BLaER1 treated with 17β-estradiol and CSF1 and Interleukin-3, amounts not matched to agents 10 nM and 100 nM (cell line): ENCODE data around the gene RASSF5.

Experiments
- H3K27ac ChIP-seq, 11 experiments: shearing (Covaris generic); formaldehyde crosslinking; 2 replicates each; pipeline ENCODE4 v1.8.1; 2022
- H3K27me3 ChIP-seq, 11 experiments: shearing (Covaris generic); formaldehyde crosslinking; 2 replicates each; pipeline ENCODE4 v1.8.1; 2022
- H3K36me3 ChIP-seq, 11 experiments: shearing (Covaris generic); formaldehyde crosslinking; 2 replicates each; pipeline ENCODE4 v1.8.1; 2022
- H3K4me1 ChIP-seq, 10 experiments: shearing (Covaris generic); formaldehyde crosslinking; 2 replicates each; pipeline ENCODE4 v1.8.1; 2022
- H3K4me2 ChIP-seq, 11 experiments: shearing (Covaris generic); formaldehyde crosslinking; 2 replicates each; pipeline ENCODE4 v1.8.1; 2022
- H3K4me3 ChIP-seq, 10 experiments: shearing (Covaris generic); formaldehyde crosslinking; 2 replicates each; pipeline ENCODE4 v1.8.1; 2022
- H3K9ac ChIP-seq, 11 experiments: shearing (Covaris generic); formaldehyde crosslinking; 2 replicates each; pipeline ENCODE4 v1.8.1; 2022
- H3K9me3 ChIP-seq, 11 experiments: shearing (Covaris generic); formaldehyde crosslinking; replicated peaks in 1 of 11; 2 replicates each; pipeline ENCODE4 v1.8.1; 2022
- H4K20me1 ChIP-seq, 11 experiments: shearing (Covaris generic); formaldehyde crosslinking; 2 replicates each; pipeline ENCODE4 v1.8.1; 2022
- Cebpa-rat ChIP-seq, 11 experiments: shearing (Covaris generic); IDR thresholded peaks; 2 replicates each; pipeline ENCODE4 v1.8.1; 2022

The RASSF5 gene

GRCh38 chr1:206558794-206559671 lies 51.7 kb downstream of the RASSF5 start:
- Histone ChIP-seq H3K4me1 (peaks cover 72 to 87% (median 84%) of the 10 kb centered on the region in 10 experiments), H3K4me2 (peak overlapping the region; percentile 92 to 100 (median 99)), H3K9ac (peak overlapping the region; percentile 90 to 97 (median 94)), H3K9me3 (no peaks in the 10 kb centered on the region), H3K36me3 (peaks cover 19 to 39% (median 34%) of the 10 kb centered on the region in 11 experiments; a peak in 19 of 22 replicates), H3K4me3 (peak overlapping the region; percentile 75 to 96 (median 92)), H3K27me3 (no peaks in the 10 kb centered on the region), H3K27ac (peak overlapping the region; percentile 88 to 98 (median 95)), H4K20me1 (peaks cover 0 to 35% (median 8%) of the 10 kb centered on the region in 11 experiments; a peak in 11 of 22 replicates)
- TF ChIP-seq Cebpa-rat (IDR thresholded peaks at IDR 0.05): no peak

GRCh38 chr1:206559672-206559995 lies 52.3 kb downstream of the RASSF5 start:
- Histone ChIP-seq H3K4me1 (peaks cover 72 to 87% (median 84%) of the 10 kb centered on the region in 10 experiments), H3K9ac (peak overlapping the region; percentile 90 to 97 (median 94)), H3K27me3 (no peaks in the 10 kb centered on the region), H3K4me3 (peak overlapping the region; percentile 75 to 96 (median 92)), H3K4me2 (peak overlapping the region; percentile 92 to 100 (median 99)), H3K9me3 (no peaks in the 10 kb centered on the region), H3K36me3 (peaks cover 25 to 45% (median 36%) of the 10 kb centered on the region in 11 experiments; a peak in 19 of 22 replicates), H4K20me1 (peaks cover 0 to 41% (median 12%) of the 10 kb centered on the region in 11 experiments; a peak in 12 of 22 replicates), H3K27ac (peak overlapping the region; percentile 12 to 98 (median 95))
- TF ChIP-seq Cebpa-rat (IDR thresholded peaks at IDR 0.05): no peak

GRCh38 chr1:206560007-206560716 lies 52.8 kb downstream of the RASSF5 start:
- Histone ChIP-seq H3K9me3 (no peaks in the 10 kb centered on the region), H3K4me2 (peak overlapping the region; percentile 92 to 100 (median 99)), H3K4me1 (peaks cover 72 to 87% (median 84%) of the 10 kb centered on the region in 10 experiments), H3K27ac (peak overlapping the region; percentile 12 to 98 (median 95)), H3K36me3 (peaks cover 30 to 51% (median 41%) of the 10 kb centered on the region in 11 experiments; a peak in 19 of 22 replicates), H3K9ac (peak overlapping the region; percentile 90 to 97 (median 94)), H3K27me3 (no peaks in the 10 kb centered on the region), H3K4me3 (peak overlapping the region; percentile 75 to 96 (median 92)), H4K20me1 (peaks cover 0 to 46% (median 18%) of the 10 kb centered on the region in 11 experiments; a peak in 14 of 22 replicates)
- TF ChIP-seq Cebpa-rat (IDR thresholded peaks at IDR 0.05): no peak

- no peaks in the 10 kb centered on the region for H3K9me3 ChIP-seq
- no peak for TF ChIP-seq Cebpa-rat (IDR thresholded peaks at IDR 0.05)
- H3K4me2 ChIP-seq: peak overlapping the region; percentile 92 to 100 (median 99)
- H3K4me1 ChIP-seq: peaks cover 91 to 100% (median 100%) of the 10 kb centered on the region in 10 experiments
- no peaks in the 10 kb centered on the region for H3K27me3 ChIP-seq
- peaks cover 56 to 85% (median 71%) of the 10 kb centered on the region in 11 experiments for H3K36me3 ChIP-seq
- H3K4me3 ChIP-seq: peak overlapping the region in 8 of 10 experiments; percentile 8 to 47 (median 31); a peak in 13 of 20 replicates
- peaks cover 0 to 81% (median 49%) of the 10 kb centered on the region in 11 experiments; a peak in 15 of 22 replicates for H4K20me1 ChIP-seq
- peak overlapping the region in 10 of 11 experiments; percentile 20 to 98 (median 96); a peak in 19 of 22 replicates for H3K27ac ChIP-seq
- peak overlapping the region in 9 of 11 experiments; percentile 25 to 90 (median 60); a peak in 18 of 22 replicates for H3K9ac ChIP-seq
Observed at GRCh38 chr1:206563367-206564207, 56.3 kb downstream of the RASSF5 start.

- peak overlapping the region; percentile 92 to 100 (median 99) for H3K4me2 ChIP-seq
- peak overlapping the region in 9 of 11 experiments; percentile 23 to 98 (median 96); a peak in 17 of 22 replicates for H3K27ac ChIP-seq
- H3K4me3 ChIP-seq: peak overlapping the region in 1 of 10 experiments; percentile 6; a peak in 4 of 20 replicates
- H3K27me3 ChIP-seq: no peaks in the 10 kb centered on the region
- H4K20me1 ChIP-seq: peaks cover 0 to 92% (median 56%) of the 10 kb centered on the region in 11 experiments; a peak in 15 of 22 replicates
- H3K36me3 ChIP-seq: peaks cover 73 to 93% (median 87%) of the 10 kb centered on the region in 11 experiments
- no peaks in the 10 kb centered on the region for H3K9me3 ChIP-seq
- H3K9ac ChIP-seq: peak overlapping the region in 10 of 11 experiments; percentile 23 to 90 (median 51); a peak in 18 of 22 replicates
- no peak for TF ChIP-seq Cebpa-rat (IDR thresholded peaks at IDR 0.05)
- peaks cover 98 to 100% (median 100%) of the 10 kb centered on the region in 10 experiments for H3K4me1 ChIP-seq
Observed at GRCh38 chr1:206565995-206566394, 58.7 kb downstream of the RASSF5 start.

GRCh38 chr1:206566999-206567398 lies 59.7 kb downstream of the RASSF5 start:
- H3K4me3 ChIP-seq: no peak overlapping the region; a peak in 1 of 20 replicates
- peak overlapping the region in 8 of 11 experiments; percentile 9 to 90 (median 65); a peak in 11 of 22 replicates for H3K9ac ChIP-seq
- TF ChIP-seq Cebpa-rat (IDR thresholded peaks at IDR 0.05): no peak
- peaks cover 72 to 93% (median 87%) of the 10 kb centered on the region in 11 experiments for H3K36me3 ChIP-seq
- peaks cover 0 to 90% (median 56%) of the 10 kb centered on the region in 11 experiments; a peak in 15 of 22 replicates for H4K20me1 ChIP-seq
- peak overlapping the region; percentile 92 to 100 (median 99) for H3K4me2 ChIP-seq
- peaks cover 98 to 100% (median 100%) of the 10 kb centered on the region in 10 experiments for H3K4me1 ChIP-seq
- peak overlapping the region in 9 of 11 experiments; percentile 23 to 98 (median 96); a peak in 17 of 22 replicates for H3K27ac ChIP-seq
- H3K27me3 ChIP-seq: no peaks in the 10 kb centered on the region
- no peaks in the 10 kb centered on the region for H3K9me3 ChIP-seq

- Histone ChIP-seq H4K20me1 (peaks cover 0 to 84% (median 55%) of the 10 kb centered on the region in 11 experiments; a peak in 15 of 22 replicates), H3K9ac (no peak overlapping the region)
Observed at GRCh38 chr1:206568256-206568655, 60.9 kb downstream of the RASSF5 start.

More at GRCh38 chr1:206568256-206568655, 60.9 kb downstream of the RASSF5 start:
- TF ChIP-seq Cebpa-rat (IDR thresholded peaks at IDR 0.05): no peak
- Histone ChIP-seq H3K27ac (peak overlapping the region in 8 of 11 experiments; percentile 2 to 98 (median 96); a peak in 9 of 22 replicates), H3K4me2 (peak overlapping the region; percentile 92 to 100 (median 99)), H3K9me3 (no peaks in the 10 kb centered on the region), H3K4me1 (peaks cover 98 to 100% (median 100%) of the 10 kb centered on the region in 10 experiments), H3K27me3 (no peaks in the 10 kb centered on the region), H3K36me3 (peaks cover 79 to 99% (median 93%) of the 10 kb centered on the region in 11 experiments), H3K4me3 (0 out of 20 replicates have a peak overlapping the region, but pooled peaks of 1 of the 10 experiments have one; percentile 8)
